Activated T-helper 1 cell treated with anti-CD3 and anti-CD28 coated beads, Interleukin-2, amount 50 U/mL, for 16 hours (primary cell): Measurements from ENCODE around the gene PCDH8.
"Not testable (repeated sequence)": the region's sequence is repeated elsewhere in the genome, so short reads cannot be mapped to it uniquely, and the experiment has no call there.

Experiments
- DNase-seq, 2 donors: peaks; one replicate each; pipeline ENCODE4 v3.0.0-alpha.2; 2020; ENCODE audit warnings: low read depth in 1 of 2, low spot score in 1 of 2

Gene PCDH8

DNA sequence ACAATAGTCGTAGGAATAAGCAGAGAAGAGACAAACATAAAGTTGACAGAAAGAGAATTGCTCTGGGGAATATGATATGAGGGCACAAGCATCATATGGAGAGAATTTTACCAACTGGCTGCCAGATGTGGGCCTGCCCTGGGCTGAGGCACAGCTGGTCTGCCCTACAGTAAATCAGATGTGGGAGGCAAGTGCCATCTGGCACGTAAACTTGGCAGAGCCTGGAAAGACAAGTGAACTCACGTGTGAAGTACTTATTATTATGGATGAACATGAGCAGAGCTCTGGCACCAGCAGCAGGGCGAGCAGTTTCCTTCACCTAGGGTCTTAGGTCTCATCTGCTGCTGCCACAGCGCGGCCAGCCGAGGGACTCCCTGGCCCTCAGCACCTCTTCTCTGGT lies 20.6 kb downstream of the PCDH8 start:
- DNase-seq, result no peak

DNA sequence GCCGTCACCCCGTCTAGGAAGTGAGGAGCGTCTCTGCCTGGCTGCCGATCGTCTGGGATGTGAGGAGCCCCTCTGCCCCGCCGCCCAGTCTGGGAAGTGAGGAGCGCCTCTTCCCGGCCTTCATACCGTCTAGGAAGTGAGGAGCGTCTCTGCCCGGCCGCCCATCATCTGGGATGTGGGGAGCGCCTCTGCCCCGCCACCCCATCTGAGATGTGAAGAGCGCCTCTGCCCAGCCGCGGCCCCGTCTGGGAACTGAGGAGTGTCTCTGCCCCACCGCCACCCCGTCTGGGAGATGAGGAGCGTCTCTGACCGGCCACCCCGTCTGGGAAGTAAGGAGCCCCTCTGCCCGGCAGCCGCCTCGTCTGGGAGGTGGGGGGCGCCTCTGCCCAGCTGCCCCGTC lies 30.6 kb downstream of the PCDH8 start:
- not testable (repeated sequence) for DNase-seq

DNA sequence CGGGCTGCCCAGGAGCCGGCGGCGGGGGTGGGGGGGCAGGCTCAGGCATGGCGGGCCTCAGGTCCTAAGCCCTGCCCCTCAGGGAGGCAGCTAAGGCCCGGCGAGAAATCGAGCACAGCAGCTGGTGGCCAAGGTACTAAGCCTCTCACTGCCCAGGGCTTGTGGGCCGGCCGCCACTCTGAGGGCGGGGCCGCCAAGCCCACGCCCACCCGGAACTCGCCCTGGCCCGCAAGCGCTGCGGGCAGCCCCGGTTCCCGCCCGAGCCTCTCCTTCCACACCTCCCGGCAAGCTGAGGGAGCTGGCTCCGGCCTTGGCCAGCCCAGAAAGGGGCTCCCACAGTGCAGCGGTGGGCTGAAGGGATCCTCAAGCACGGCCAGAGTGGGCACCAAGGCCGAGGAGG lies 33.1 kb downstream of the PCDH8 start:
- no peak for DNase-seq

DNA sequence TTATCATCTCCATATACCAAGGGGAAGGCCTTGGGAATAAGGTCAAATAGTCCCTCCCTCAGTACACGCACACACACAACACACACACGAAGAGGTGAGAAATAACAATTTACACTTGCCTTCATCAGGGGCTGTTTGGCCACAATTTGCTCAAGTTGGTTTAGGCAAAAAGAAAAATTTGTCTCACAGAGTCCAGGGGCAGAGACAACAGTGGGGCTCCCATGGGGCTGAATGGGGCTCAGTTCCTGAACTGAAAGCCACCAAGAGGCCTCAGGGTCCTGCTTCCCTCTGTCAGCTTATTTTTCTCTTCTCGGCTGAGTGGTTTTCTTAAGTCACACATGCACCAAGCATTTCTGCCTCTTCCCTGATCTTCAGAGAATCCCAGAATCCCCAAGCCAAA lies 35.5 kb downstream of the PCDH8 start:
- no peak for DNase-seq

DNA sequence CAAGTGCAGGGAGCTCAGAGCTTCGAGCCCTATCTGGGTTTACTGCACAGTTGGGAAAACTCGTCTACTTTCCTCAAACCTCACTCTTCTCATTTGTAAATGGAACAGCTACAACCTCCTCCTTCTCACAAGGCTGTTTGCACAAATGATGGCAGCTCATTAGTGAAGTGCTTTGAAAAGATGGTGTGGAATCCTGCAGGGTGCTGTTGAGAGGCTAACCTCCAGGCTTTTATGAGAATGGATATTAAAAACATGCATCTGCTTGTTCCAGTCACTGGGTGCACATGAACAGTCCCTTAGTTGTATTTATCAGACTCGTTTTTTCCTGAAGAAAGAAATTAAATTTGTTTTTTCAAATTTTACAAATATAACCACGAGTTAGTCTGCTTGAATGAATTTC lies 36.6 kb downstream of the PCDH8 start:
- DNase-seq, result no peak

DNA sequence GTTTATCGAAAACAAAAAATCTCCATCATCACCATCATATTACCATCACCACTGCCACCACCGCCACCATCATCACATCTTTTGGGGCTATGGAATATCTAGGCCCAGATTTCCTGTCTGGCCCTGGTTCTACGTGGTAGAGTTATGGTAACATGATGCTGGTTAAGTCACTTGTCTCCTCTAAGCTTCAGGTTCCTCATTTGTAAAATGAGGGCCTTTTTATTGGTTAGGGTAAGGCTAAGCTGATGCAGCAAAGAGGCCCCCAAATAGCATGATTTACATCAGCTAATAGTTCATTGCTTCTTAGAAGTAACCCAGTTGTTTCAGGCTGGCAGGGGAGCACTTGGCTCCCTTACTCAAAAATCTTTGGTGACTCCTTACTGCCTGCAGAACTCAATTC lies 37.9 kb downstream of the PCDH8 start:
- DNase-seq, result no peak

DNA sequence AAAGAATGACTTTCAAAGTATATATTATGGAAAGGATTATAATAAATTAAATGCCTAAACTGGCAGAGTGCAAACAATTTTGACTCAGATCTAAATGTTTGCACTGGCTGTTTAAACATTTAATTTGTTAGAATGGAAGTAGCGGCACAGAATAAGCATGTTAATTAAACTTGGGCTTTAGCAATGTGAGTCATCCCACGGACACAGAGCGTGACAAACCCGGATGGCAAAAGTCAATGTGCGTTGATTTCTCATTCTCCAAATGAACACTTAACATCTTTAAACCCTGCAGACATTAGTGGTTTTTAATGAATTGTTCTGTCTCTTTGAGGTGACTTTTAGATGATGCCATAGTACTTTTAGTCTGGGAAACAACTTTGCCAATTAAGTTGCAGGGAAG lies 38.4 kb downstream of the PCDH8 start:
- no peak for DNase-seq

DNA sequence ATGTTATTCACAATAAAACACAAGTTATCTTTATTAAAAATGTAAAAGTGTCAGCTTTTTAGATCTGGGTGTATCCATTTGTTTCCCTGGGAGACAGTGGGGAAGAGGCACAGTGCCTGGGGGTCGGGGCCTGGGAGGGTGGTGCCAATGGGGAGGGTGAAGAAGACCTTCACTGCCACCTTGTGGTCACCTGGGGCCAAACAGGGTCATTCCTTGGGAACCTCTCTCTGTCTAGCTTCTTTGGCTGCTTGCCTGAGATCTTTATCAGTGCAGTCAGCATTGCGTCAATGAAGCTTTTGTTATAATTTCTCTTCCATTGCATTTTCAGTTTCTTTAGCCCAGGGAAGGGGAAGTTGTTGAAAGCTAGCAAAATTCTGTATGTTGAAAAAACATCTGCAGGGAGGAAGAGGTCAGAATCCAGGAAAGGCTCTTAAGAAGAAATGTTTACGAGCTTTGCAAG lies 39.1 kb downstream of the PCDH8 start:
- DNase-seq, result no peak

DNA sequence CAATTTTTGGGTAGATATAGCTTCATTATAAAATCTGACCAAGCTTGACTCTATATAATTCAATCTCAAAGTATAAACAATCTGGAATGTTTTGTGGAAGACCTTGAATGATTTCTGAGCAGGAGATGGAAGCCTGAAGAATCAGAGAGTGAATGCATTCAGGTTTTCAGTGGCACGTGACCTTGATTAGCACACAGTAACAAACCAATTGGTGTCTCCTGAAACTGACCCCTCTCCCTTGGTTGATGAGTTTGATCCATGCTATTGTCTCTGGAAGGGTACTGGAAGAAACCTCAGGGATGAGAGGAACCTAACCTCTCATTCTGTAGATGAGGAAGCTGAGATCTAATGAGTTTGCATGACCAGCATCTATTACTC lies 39.6 kb downstream of the PCDH8 start:
- DNase-seq, result no peak

DNA sequence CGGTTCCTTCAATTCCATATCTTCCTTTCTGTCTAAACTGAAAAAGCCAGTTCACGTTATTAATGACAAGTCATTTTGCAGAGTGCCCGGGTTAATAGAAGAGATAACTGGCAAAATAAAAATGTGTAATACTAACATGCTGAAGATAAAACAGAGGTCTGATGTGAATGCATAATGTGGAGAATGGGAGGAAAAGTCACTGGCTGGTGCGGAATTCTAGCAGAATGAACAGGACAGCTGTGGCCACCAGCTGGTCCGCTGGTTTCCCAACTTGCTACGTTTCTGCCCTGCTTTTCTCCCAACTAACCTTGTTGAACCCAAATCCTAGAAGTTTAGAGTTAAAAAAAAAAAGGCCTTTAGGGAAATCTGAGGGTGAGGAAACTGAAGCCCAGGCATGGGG lies 42.4 kb downstream of the PCDH8 start:
- no peak for DNase-seq

DNA sequence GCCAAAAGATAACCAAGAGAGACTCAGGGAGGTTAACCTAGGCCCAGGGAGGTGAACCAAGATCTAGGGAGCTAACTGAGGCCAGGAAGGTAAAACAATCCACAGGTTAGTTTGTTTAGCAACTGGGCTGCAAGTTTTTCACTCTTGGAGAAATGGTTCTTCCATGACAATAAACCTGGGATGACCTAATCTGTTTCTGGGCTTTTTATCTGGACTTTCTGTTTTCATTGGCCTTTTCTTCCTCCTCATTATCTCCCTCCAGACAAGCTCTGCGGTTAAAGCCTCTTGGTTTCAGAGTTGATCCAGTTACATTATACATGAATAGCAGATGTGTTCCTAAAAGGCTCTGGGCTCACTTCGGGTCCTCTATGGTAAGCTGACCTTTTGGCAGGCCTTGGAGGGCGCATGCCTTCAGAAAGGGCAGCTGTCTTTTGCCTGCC lies 44.2 kb downstream of the PCDH8 start:
- DNase-seq, result no peak

DNA sequence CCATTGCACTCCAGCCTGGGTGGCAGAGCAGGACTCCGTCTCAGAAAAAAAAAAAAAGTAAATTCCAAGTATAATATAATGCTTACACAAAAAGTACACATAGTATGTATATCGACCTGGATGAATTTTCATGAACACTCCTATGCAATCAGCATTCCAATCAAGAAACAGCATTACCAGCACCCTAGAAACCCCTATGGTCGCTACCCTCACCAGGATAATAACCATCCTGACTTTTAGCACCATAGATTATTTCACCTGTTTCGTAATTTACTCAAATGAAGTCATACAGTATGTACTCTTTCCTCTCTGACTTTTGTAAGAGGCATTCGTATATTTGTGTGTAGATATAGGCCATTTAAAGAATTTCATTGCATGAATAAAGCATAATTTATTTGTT lies 47.6 kb downstream of the PCDH8 start:
- DNase-seq, result no peak

DNA sequence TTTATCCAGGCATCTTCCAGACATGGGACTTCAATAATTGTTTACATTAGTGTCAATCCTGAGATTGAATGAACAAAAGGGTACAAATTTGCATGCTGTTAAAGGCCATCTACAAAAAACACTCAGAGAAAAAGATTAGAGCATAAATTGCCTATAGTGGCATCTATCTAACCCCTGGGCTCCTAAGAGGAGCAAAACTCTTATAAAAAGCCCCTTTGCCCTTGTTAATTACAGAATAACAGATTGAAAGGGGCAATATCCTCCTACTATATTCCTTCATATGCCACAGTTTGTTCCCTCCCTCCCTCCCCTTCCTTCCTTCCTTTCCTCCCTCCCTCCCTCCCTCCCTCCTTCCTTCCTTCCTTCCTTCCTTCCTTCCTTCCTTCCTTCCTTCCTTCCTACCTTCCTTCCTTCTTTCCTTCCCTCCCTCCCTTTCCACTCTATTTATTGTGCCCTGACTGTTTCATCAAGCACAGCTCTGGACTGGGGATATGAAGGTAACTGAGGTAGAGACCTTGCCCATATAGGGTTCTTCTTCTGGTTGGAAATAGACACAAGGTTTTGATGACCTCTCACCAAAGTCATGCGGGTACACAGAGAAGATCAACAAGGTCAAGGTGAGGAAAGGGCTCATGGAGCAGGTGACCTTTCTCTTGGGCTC lies 49.5 kb downstream of the PCDH8 start:
- DNase-seq, result no peak

DNA sequence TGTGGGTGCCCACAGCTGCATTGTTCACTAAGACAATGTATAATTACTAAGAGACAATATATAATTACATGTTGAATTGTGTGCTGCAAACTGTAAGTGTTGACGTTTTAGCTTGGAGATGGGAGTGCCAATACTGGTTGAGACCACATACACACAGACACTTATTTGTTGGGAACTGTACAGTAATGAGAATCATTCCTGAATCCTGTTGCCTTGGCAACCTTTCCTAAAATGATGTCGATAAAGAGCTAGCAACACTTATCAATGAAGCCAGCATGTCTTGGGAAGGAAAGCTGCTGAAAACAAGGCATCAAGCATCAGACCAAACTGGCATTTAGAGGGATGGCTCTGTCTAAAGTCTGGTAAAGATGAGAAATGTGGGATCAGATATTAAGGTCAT lies 51.3 kb downstream of the PCDH8 start:
- DNase-seq, result no peak

DNA sequence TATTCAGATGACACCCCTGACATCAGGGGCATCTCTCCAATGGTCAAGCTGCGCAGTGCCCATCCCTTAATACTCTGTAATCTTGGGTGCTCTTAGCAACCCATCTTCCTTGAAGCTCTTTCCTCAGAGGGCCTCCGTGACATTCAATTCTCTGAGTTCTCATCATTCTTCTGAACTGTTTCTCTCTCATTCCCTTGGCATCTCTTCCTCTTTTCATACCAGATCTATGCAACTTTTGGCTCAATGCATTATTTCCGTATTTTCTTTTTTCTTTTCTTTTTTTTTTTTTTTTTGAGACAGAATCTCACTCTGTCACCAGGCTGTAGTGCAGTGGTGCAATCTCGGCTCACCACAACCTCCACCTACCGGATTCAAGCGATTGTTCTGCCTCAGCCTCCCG lies 53.9 kb downstream of the PCDH8 start:
- no peak for DNase-seq

DNA sequence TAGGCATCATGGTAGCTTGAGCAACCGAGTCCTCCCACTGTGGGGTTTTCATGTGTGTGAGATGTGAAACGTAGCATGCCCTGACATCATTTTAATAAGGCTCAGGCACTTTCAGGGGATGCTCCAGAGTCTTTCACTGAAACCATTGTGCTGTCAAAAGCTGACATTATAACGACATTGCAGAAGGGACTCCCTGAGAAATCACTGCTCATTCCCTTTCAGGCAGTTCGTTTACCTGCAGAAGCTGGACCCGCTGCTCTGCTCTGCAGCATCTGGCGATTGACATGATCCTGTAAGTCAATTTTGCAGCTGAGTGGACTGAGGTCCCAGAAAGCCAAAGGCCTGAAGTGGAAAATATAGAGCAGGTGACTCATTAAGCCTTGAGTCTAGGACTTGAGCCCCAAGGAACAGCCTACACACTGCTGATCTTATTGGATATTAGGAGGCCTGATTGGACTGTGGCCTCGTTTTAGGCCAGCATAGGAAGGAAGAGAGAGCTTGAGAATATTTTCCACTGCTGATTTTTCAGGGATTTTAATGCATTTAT lies 54.9 kb downstream of the PCDH8 start:
- no peak for DNase-seq
